Epidermal melanocyte (primary cell): Measurements from ENCODE around the gene RNF220.

ENCODE experiments used
- DNase-seq: peaks from one replicate; pipeline ENCODE4 v3.0.0; 2011; ENCODE audit warnings: low spot score; ENCODE audit not compliant: insufficient read length

RNF220 gene

DNA sequence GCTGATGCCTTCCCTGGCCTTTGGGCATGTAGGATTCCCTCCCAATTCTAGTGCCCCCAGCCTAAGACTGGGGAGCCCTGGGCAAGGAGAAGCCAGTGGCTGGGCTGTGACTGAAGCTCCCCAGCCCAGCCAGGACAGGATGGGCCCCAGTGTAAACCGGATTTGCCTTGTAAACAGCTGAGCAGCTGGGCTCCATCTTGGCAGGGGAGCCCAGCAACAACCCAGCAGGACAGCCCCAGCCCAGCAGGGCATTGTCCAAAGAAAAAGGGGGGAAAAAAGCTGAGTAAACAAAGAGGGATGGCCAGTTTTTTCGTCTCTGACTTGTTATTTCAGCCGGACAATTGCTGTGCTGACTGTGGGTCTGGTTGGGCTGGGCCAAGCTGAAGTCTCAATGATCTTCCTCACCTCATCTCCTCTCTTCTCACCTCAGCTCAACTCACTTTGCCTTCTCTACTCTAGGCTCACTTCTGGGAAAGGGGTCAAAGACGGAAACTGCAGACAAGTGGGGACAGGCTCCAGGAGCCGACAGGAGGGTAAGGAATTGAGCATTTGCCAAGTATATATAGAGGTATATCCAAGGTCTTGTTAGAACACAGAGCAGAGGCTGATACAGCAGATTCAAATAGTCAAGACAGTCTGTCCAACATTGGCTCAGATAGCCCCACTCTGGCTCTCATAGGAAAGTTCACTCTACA is 171.5 kb downstream of the RNF220 start:
- DNase-seq, result no peak

- DNase-seq, result no peak
These were observed 176.2 kb downstream of the RNF220 start for GRCh38 chr1:44581205-44581604.

DNA sequence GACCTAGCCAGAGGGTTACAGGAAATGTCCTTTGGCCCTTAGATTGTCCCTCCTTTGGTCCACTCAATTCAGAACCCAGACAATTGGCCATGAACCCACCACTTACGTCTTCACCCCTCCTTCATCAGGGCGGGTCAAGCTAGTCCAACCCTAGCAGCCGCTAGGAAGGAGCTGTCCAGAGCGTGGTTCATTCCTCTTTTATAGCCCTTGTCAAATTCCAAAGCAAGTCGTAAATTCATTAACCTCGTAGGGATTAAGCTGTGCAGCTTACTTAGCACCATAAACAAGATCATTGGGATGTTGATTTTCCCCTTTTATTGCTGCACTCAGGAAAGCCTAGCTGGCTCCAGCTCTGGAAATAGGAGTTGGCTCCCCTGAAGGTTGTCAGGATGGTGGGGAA is 179.1 kb downstream of the RNF220 start:
- DNase-seq, result no peak

- DNase-seq, result no peak
These were observed 180.4 kb downstream of the RNF220 start for GRCh38 chr1:44585315-44585920.

DNA sequence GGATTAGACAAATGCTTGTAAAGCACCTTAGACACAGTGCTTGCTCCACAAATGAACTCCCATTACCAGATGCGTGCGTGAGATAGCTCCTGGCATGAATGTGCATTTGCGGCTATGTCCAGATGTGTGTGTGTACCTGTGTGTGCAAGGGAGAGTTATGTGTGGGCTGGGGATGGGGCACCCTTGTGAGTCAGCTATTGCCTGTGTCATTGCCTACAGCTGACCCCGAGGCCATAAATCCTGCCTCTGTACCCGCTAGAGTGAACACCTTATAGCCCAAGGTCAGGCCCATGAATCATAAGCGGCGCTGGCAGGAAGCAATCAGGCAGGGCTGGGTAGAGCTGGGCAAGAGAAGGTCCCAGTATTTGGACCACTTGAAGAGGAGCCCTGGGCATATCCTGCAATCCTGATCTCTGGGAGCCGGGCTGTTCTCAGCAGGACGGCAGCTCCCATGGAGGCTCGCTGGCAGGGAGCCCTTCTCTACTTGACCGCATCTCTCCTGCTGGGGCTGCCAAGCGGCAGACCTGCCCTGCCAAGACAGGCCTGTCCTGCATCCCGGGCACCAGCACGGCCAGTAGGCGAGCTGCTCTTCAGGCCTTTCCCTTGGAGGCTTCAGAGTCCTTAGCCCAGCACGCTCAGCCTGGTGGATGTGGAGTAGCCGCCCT is 182.9 kb downstream of the RNF220 start:
- no peak for DNase-seq

DNA sequence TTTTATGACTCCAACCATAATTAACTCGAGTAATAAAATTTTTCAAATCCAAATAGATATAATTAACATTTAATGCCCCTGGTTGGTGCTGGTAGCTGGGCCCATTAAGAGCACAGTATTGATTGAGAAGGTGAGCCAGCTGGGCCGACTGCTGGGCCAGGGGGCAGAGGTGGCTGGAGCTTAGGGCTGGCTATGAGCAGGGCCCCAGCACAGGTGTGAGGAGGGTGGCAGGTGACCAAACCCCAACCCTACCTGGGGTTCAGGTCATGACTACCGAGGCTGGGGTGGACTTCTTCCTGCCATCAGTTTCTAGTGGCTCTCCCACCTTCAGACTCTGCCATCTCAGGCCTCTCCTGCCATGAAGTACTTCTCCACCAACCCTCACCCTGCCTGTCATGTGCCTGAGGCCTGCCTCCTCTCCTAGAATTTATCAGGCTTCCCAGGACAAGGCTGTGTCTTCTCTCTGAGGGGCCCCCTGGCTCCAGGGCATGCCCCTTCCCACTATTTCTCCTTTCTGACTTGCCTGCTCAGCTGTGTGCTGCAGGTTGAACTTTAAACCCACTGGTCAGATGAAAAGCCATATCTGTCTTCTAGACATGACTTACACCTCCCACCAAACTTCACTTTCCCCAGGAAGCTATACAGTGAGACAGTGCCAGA is 183.6 kb downstream of the RNF220 start:
- DNase-seq, result no peak

- DNase-seq, result no peak
These were observed 185.4 kb downstream of the RNF220 start for GRCh38 chr1:44590475-44590874.

DNA sequence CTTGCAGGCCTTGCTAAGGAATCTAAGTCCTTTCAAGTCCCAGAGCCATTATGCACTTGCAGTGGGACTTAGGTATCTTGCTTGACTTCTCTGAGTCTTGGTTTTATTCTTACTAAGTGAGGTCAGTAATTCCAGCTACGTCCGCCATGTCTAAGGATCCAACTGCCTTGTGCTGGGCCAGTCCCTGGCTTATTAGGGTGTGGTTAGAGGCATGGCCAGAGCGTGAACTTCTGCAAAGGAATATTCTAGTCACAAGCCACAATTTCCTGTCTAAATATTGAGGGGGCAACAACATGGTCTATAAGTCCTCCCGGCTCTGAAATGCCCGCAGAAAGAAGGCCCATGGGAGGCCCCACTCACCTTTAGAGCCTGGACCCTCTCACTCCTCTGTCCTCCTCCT is 186.3 kb downstream of the RNF220 start:
- DNase-seq, result no peak

DNA sequence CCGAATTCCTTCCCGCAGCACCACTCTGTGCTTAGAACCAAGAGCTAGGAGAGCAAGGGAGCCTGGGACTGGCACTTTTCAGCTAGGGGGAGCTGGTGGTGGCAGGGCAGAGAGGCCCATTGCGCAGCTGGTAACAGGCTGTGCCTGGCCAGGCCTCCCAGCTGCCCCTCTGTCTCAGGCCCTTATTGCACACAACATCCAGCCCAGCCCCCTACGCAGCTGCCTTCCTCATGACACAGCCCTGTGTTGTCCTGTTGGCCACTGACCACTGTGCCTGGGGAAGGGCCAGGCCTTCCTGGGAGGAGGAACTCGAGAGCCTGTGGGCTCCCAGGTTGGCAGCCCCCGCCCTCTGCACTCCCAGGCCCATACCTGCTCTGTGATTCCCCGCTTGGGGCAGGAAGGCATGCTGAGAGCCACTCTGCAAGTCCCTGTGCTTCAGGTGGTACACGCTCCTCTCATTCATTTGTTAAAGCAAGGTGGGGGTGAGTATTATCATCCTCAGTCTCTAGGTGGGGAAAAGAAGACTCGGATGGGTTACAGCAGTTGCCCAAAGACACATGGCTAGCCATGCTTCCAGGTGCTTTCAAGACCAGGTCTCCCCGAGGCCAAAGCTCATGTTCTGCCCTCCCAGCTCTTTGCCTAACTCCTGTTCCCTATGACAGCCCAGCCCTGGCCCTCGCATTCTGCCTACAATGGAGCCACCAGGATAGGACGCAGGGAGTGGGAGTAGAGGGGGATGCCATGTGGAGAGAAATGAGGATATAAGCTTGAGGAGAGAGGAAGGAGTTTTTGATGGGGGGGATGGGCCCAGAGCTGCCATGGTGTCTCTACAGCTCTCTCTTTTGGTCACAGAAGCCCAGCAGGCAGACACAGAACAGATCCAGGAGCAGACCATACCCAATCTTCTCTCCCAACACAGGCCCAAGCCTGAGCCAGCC is 187.4 kb downstream of the RNF220 start:
- DNase-seq, result no peak

- DNase-seq, result no peak
These were observed 189.3 kb downstream of the RNF220 start for GRCh38 chr1:44594353-44594752.

DNA sequence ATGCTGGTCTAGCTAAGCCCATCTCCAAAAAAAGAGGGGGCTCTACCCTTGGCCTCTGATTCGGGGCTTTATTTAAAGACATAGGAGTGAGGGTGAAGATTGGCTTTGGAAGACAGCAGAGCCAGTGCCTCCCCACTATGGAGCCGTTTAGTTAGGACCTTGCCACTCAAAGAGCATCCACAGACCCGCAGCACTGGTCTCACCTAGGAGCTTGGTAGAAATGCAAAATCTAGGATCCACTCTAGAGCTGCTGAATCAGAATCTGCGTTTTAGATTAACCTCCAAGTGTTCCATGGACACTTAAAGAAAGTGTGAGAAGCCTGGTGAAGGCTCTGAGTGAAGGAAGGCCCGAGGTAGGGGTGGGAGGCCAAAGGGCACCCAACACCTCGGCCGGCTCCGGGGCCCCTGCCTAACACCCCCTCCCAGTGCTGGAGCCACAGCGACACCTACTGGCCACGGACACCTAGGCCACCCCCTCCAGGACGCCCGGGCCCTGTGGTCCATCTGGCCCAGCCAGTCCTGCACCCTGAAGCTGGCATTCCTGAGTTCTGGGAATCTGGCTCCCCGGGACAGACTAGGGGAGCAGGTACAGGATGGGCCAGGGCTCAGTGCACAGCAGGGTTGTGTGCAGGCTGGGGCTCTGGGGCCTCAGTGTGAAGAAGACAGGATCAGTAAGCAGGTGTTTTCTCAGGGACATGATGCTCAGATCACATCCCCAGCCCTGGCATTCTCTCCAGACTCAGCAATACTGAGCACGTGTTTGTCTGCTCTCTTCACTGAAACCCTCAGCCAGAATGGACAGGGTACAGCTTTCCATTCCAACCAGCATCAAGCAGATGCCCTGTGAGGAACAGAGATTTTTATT is 190.0 kb downstream of the RNF220 start:
- peak; percentile 78 for DNase-seq

- DNase-seq, result no peak
These were observed 191.5 kb downstream of the RNF220 start for GRCh38 chr1:44596511-44596910.

- no peak for DNase-seq
These were observed 193.1 kb downstream of the RNF220 start for GRCh38 chr1:44598167-44598566.

- DNase-seq, result no peak
These were observed 197.9 kb downstream of the RNF220 start for GRCh38 chr1:44602634-44603628.

GRCh38 chr1:44603718-44604117 is 198.7 kb downstream of the RNF220 start:
- DNase-seq, result no peak

GRCh38 chr1:44604157-44604955 is 199.3 kb downstream of the RNF220 start:
- no peak for DNase-seq

DNA sequence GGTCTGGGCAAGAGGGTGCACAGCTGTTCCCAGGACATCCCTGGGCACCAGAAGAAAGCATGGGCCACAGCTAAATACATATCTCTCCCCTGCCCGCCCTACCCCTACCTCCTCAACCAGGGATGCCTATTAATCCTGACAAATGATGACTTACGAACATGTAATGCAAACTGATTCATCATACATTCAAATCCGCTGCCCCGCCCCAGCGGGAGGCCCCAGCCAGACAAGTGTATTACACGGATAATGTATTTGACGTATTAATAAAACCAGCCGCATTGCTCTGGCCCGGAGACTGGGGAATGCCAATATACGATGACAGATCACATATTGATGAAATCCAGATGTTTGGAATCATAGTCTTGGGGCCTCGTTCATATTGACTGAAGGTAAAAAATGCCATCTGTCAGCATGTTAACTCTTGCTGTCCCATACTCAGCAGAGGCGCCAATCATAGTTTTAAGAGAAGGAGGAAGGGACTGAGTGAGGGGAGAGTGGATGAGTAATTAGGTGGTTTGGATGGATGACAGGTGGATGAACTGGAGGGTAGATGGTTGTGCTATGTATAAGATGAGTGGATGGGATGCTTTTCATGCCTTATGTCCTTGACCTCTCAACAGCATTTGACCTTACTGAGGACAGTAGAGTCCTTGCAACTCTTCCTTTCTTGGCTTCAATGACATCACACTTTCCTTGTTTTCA is 201.0 kb downstream of the RNF220 start:
- DNase-seq, result no peak
